Prostate gland (tissue), 2 donors: ENCODE results near the gene FARP1. TPM values are rescaled to one million over a fixed set of nuclear protein-coding genes. Genes with fewer than 3 reads are reported as not detected.
"Not testable (repeated sequence)": the region's sequence is repeated elsewhere in the genome, so short reads cannot be mapped to it uniquely, and the experiment has no call there.

Source experiments
- DNase-seq: peaks from one replicate; pipeline ENCODE4 v3.0.0-alpha.2; 2019; ENCODE audit warnings: low spot score
- H3K27ac ChIP-seq, 2 donors: fragments of 200-600 bp; sonication (generic); 2 replicates each; pipeline ENCODE4 v1.5.1; 2017 to 2019
- H3K27me3 ChIP-seq: fragments of 200-600 bp; sonication (generic); replicated peaks from 2 replicates; pipeline ENCODE4 v1.5.1; 2019; ENCODE audit not compliant: insufficient read depth
- H3K36me3 ChIP-seq, 2 donors: fragments of 200-600 bp; sonication (generic); 1 replicate in 1 of 2; 2 replicates in 1 of 2; pipeline versions ENCODE4 v1.5.1 to v1.8.1; 2017 to 2019
- H3K4me1 ChIP-seq: fragments of 200-600 bp; sonication (generic); replicated peaks from 2 replicates; pipeline ENCODE4 v1.5.1; 2019
- H3K4me3 ChIP-seq, 2 donors: fragments of 200-600 bp; sonication (generic); 2 replicates each; pipeline ENCODE4 v1.5.1; 2017 to 2019
- H3K9me3 ChIP-seq: fragments of 200-600 bp; sonication (generic); 2 replicates; pipeline ENCODE4 v1.5.1; 2017
- POLR2A ChIP-seq: fragments of 450-650 bp; IDR thresholded peaks from one replicate; pipeline ENCODE4 v1.6.1; 2016; ENCODE audit warnings: antibody characterized with exemption, mild to moderate bottlenecking
- POLR2AphosphoS5 ChIP-seq: sonication (generic); formaldehyde crosslinking; IDR thresholded peaks from one replicate; pipeline ENCODE4 v1.6.1; 2017; ENCODE audit warnings: antibody characterized with exemption
- whole genome bisulfite sequencing: methylation state at CpG from one replicate; pipeline ENCODE4 v1.1.5; 2018; 5-methylcytosine and 5-hydroxymethylcytosine counted together
- intact Hi-C: fragments of 100-400 bp; cut with DNase I; formaldehyde crosslinking; loops from one replicate; pipeline ENCODE4 v1.14.2; 2022
- total RNA-seq, 2 donors: library from RNA; depleted of rRNA; stranded (reverse); fragments of >200 nt; gene quantifications; one replicate each; pipeline ENCODE4 v1.1.0, GENCODE V29; 2016
- TF ChIP-seq, protein P1 (sequence below), 4 experiments: fragments of 200-600 bp in 2 of 4; fragments of 450-650 bp in 2 of 4; sonication (generic) in 2 of 4; IDR thresholded peaks; 1 replicate in 3 of 4; 2 replicates in 1 of 4; pipeline ENCODE4 v1.5.1; 2016 to 2019; ENCODE audit warnings: antibody characterized with exemption in 4 of 4, mild to moderate bottlenecking in 2 of 4, moderate library complexity in 2 of 4

The FARP1 gene
- total RNA-seq, 2 donors from 2014 or later: 70.6 to 77.5 TPM

DNA sequence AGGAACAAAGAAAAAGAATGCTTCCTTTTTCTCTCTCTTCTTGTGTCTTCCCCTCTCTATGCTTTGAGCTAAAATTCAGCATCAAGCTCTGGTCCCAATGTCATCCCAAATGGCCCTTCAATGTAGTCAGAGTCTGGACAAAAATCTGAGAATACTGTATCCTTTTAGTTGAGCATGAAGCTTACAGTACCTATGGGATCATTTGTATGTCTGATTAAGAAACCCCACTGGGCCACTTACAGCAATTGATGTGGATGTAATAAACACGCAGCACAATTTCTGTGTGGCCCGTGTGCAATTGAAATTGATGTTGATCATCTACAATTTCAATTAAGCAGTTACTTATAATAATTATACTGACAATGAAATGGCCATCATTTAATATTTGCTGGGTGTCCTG is 223.1 kb downstream of the FARP1 start:
- Histone ChIP-seq H3K27me3 (no peaks in the 10 kb centered on the region), H3K27ac (no peak overlapping the region), H3K4me1 (no peaks in the 10 kb centered on the region), H3K36me3 (no peaks in the 10 kb centered on the region), H3K9me3 (no peaks in the 10 kb centered on the region), H3K4me3 (no peak overlapping the region)
- TF ChIP-seq POLR2A (no peak), POLR2AphosphoS5 (no peak)
- TF ChIP-seq, protein P1, sequence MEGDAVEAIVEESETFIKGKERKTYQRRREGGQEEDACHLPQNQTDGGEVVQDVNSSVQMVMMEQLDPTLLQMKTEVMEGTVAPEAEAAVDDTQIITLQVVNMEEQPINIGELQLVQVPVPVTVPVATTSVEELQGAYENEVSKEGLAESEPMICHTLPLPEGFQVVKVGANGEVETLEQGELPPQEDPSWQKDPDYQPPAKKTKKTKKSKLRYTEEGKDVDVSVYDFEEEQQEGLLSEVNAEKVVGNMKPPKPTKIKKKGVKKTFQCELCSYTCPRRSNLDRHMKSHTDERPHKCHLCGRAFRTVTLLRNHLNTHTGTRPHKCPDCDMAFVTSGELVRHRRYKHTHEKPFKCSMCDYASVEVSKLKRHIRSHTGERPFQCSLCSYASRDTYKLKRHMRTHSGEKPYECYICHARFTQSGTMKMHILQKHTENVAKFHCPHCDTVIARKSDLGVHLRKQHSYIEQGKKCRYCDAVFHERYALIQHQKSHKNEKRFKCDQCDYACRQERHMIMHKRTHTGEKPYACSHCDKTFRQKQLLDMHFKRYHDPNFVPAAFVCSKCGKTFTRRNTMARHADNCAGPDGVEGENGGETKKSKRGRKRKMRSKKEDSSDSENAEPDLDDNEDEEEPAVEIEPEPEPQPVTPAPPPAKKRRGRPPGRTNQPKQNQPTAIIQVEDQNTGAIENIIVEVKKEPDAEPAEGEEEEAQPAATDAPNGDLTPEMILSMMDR (IDR thresholded peaks at IDR 0.05): no peak
- intact Hi-C loops: no loop called here
- WGBS: 88% methylated on average over 2 of the region's 2 CpGs
- DNase-seq: no peak

DNA sequence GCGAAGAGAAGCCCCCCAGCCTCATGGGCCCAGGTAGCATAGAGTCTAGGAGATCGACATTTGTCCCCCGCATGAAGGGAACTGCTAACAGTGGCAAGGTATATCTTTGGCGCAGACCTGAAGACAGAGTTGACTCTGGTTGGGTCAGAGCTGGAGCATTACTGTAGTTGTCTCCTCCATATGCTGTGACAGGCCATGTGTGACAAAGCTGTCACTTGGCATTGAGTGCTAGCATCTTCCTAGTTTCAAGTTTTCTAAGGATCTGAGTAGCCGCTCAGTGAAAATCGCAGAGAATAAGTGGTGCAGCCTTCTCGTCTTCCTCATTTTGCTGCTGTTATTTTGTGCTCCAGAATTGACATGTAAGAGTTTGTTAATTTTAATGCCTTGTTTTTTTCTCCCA is 223.5 kb downstream of the FARP1 start:
- intact Hi-C loops: no loop called here
- Histone ChIP-seq H3K9me3 (no peaks in the 10 kb centered on the region), H3K27me3 (no peaks in the 10 kb centered on the region), H3K4me3 (no peak overlapping the region), H3K4me1 (no peaks in the 10 kb centered on the region), H3K36me3 (no peaks in the 10 kb centered on the region), H3K27ac (no peak overlapping the region)
- DNase-seq: no peak
- TF ChIP-seq, protein P1 (IDR thresholded peaks at IDR 0.05): no peak
- no peak for TF ChIP-seq POLR2AphosphoS5
- TF ChIP-seq POLR2A: no peak
- 95% methylated on average over 7 of the region's 7 CpGs for WGBS

DNA sequence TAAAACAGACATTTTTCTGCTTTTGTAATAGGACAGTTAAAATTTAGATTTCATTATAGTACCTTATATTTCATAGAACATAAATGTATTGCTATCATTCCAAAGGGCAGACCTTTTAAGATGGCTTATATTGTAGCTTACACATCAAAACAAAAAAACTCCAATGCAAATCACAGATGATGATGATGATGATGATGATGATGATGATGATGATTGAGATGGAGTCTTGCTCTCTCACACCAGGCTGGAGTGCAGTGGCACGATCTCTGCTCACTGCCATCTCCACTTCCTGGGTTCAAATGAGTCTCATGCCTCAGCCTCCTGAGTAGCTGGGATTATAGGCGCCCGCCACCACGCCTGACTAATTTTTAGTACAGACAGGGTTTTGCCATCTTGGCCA is 224.1 kb downstream of the FARP1 start:
- Histone ChIP-seq H3K4me3 (no peak overlapping the region), H3K9me3 (no peaks in the 10 kb centered on the region), H3K36me3 (no peaks in the 10 kb centered on the region), H3K4me1 (no peaks in the 10 kb centered on the region), H3K27me3 (no peaks in the 10 kb centered on the region), H3K27ac (no peak overlapping the region)
- DNase-seq: no peak
- no peak for TF ChIP-seq POLR2AphosphoS5
- TF ChIP-seq, protein P1 (IDR thresholded peaks at IDR 0.05): no peak
- TF ChIP-seq POLR2A: no peak
- intact Hi-C loops: no loop called here
- 97% methylated on average over 4 of the region's 4 CpGs for WGBS

DNA sequence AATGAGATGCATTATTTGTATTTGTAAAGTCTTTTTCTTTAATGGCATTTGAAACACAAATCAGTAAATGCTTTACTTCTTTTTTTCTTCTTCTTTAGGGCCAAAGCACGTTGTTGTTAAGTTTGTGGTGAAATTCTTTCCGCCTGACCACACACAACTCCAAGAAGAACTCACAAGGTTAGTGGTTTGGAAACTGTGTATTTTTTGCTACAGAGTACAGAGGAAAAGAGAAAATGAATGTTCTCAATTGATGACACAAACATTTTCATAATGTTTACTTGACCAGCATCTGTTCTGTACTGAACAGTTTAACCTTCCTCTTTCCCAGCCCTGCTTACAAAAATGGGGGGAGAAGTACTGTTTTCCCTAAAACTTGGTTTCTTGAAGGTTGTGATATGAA is 225.1 kb downstream of the FARP1 start:
- intact Hi-C loops: no loop called here
- H3K4me3 ChIP-seq: no peak overlapping the region
- TF ChIP-seq, protein P1 (IDR thresholded peaks at IDR 0.05): no peak
- no peak for TF ChIP-seq POLR2AphosphoS5
- TF ChIP-seq POLR2A: no peak
- no peaks in the 10 kb centered on the region for H3K9me3 ChIP-seq
- no peak overlapping the region for H3K27ac ChIP-seq
- no peaks in the 10 kb centered on the region for H3K36me3 ChIP-seq
- no peak for DNase-seq
- no peaks in the 10 kb centered on the region for H3K4me1 ChIP-seq
- WGBS: 73% methylated on average over 2 of the region's 2 CpGs
- H3K27me3 ChIP-seq: no peaks in the 10 kb centered on the region

DNA sequence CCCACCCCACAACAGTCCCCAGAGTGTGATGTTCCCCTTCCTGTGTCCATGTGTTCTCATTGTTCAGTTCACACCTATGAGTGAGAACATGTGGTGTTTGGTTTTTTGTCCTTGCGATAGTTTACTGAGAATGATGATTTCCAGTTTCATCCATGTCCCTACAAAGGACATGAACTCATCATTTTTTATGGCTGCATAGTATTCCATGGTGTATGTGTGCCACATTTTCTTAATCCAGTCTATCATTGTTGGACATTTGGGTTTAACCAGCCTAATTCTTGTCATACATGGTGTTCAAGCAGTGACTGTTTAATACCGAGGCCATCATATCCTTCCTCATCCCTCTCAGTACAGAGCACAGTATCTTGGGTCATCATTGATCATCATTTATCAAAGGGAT is 226.6 kb downstream of the FARP1 start:
- intact Hi-C loops: not testable (repeated sequence)

More for the DNA sequence above, 226.6 kb downstream of the FARP1 start:
- not testable (repeated sequence) for H3K9me3 ChIP-seq, H3K4me1 ChIP-seq, H3K27ac ChIP-seq, H3K36me3 ChIP-seq, H3K27me3 ChIP-seq, H3K4me3 ChIP-seq, DNase-seq
- WGBS: 100% methylated on average over 2 of the region's 2 CpGs
